H1 (cell line): ENCODE data around the gene CKMT1B.

Source experiments
- CREB1 ChIP-seq: IDR thresholded peaks from 2 replicates; pipeline ENCODE4 v1.6.1; 2012; ENCODE audit warnings: inconsistent platforms
- CTCF ChIP-seq, 3 experiments: IDR thresholded peaks; 1 replicate in 2 of 3; 2 replicates in 1 of 3; pipeline versions ENCODE4 v1.5.1 to v1.6.1; 2011; ENCODE audit warnings: low read length in 3 of 3, mild to moderate bottlenecking in 3 of 3, inconsistent platforms in 2 of 3, low read depth in 1 of 3, moderate library complexity in 1 of 3; ENCODE audit not compliant: insufficient read depth in 1 of 3; ENCODE audit errors: control extremely low read depth in 1 of 3
- EP300 ChIP-seq, 2 experiments: IDR thresholded peaks; 1 replicate in 1 of 2; 2 replicates in 1 of 2; pipeline ENCODE4 v1.6.1; 2011 to 2012; ENCODE audit warnings: low read depth in 2 of 2, low read length in 2 of 2, mild to moderate bottlenecking in 2 of 2, borderline replicate concordance in 1 of 2, inconsistent platforms in 1 of 2, moderate library complexity in 1 of 2
- EZH2 ChIP-seq: fragments of 200-600 bp; sonication (generic); IDR thresholded peaks from 2 replicates; pipeline ENCODE4 v1.7.1; 2012; ENCODE audit warnings: low read depth, mild to moderate bottlenecking, moderate library complexity, low read length, inconsistent platforms; ENCODE audit not compliant: severe bottlenecking
- MAFK ChIP-seq: IDR thresholded peaks from 2 replicates; pipeline ENCODE4 v1.6.1; 2012; ENCODE audit warnings: low read depth, mild to moderate bottlenecking, improper control_type of control experiment, low read length
- POLR2A ChIP-seq, 2 experiments: IDR thresholded peaks; 1 replicate in 1 of 2; 2 replicates in 1 of 2; pipeline ENCODE4 v1.6.1; 2011; ENCODE audit warnings: low read depth in 2 of 2, low read length in 2 of 2, mild to moderate bottlenecking in 2 of 2; ENCODE audit errors: control extremely low read depth in 1 of 2
- SIN3A ChIP-seq, 2 experiments: IDR thresholded peaks in 1 of 2; conservative IDR thresholded peaks in 1 of 2; 2 replicates each; pipeline ENCODE4 v1.6.1; 2011 to 2012; ENCODE audit warnings: low read length in 2 of 2, improper control_type of control experiment in 1 of 2, low read depth in 1 of 2, mild to moderate bottlenecking in 1 of 2
- SIX5 ChIP-seq: IDR thresholded peaks from 2 replicates; pipeline ENCODE4 v1.6.1; 2011; ENCODE audit warnings: mild to moderate bottlenecking, low read depth, low read length
- SP1 ChIP-seq: IDR thresholded peaks from 2 replicates; pipeline ENCODE4 v1.6.1; 2011; ENCODE audit warnings: low read depth, low read length
- TAF1 ChIP-seq: IDR thresholded peaks from 2 replicates; pipeline ENCODE4 v1.6.1; 2011; ENCODE audit warnings: mild to moderate bottlenecking, low read depth, low read length

- TF ChIP-seq CTCF (IDR thresholded peaks at IDR 0.05; ENCODE audit: control extremely low read depth in 1 of 3, insufficient read depth in 1 of 3, low read depth in 1 of 3, low read length in 3 of 3) (no peak), EZH2 (no peak), SIN3A (conservative IDR thresholded peaks at IDR 0.05 in 1 of 2, IDR thresholded peaks at IDR 0.05 in 1 of 2; ENCODE audit: low read depth in 1 of 2, low read length in 2 of 2) (no peak), POLR2A (IDR thresholded peaks at IDR 0.05; ENCODE audit: control extremely low read depth in 1 of 2, low read depth in 2 of 2, low read length in 2 of 2) (no peak), SP1 (no peak), TAF1 (no peak), EP300 (IDR thresholded peaks at IDR 0.05; ENCODE audit: borderline replicate concordance in 1 of 2, low read depth in 2 of 2, low read length in 2 of 2) (no peak), MAFK (no peak), CREB1 (no peak), SIX5 (no peak)
These were observed 41.6 kb upstream of the CKMT1B start for GRCh38 chr15:43552256-43552655.
